Panc1 (cell line): ENCODE data around the gene GBE1. TPM values are rescaled to one million over a fixed set of nuclear protein-coding genes. Genes with fewer than 3 reads are reported as not detected.

ENCODE experiments used
- ATAC-seq: fragments of 200-7000 bp; cut with Tn5 transposase; 2 replicates; pipeline ENCODE4 v1.9.1; 2020; ENCODE audit warnings: mild to moderate bottlenecking, moderate library complexity
- BruUV-seq: library from RNA; stranded (reverse); fragments of 400-500 nt; replicated peaks from 2 replicates; lab custom pipeline; 2021; lab: Mats Ljungman, UMichigan
- CTCF ChIA-PET: fragments of 300-600 bp; sonication (Branson Sonifier 250); formaldehyde crosslinking; loops from one replicate; lab custom pipeline; 2022; ENCODE audit warnings: antibody characterized with exemption; lab: Charles Lee
- POLR2A ChIA-PET: fragments of 300-600 bp; sonication (Branson Sonifier 250); formaldehyde crosslinking; loops from one replicate; lab custom pipeline; 2022; ENCODE audit warnings: antibody characterized with exemption; lab: Charles Lee
- DNase-seq: peaks from one replicate; pipeline ENCODE4 v3.0.0-alpha.2; 2010; ENCODE audit warnings: low read depth, low spot score
- H3K27ac ChIP-seq: 2 replicates; pipeline ENCODE4 v1.5.1; 2011; ENCODE audit warnings: mild to moderate bottlenecking, low read length, inconsistent platforms
- H3K27me3 ChIP-seq: fragments of 200-500 bp; sonication (Bioruptor generic); 2 replicates; pipeline ENCODE4 v1.6.0; 2014; ENCODE audit warnings: low read length, inconsistent platforms; ENCODE audit not compliant: control insufficient read depth, insufficient read depth
- H3K36me3 ChIP-seq: fragments of 200-500 bp; sonication (Bioruptor generic); 2 replicates; pipeline ENCODE4 v1.5.1; 2014; ENCODE audit warnings: inconsistent platforms, mild to moderate bottlenecking, low read length, moderate library complexity; ENCODE audit not compliant: control insufficient read depth, insufficient read depth
- H3K4me1 ChIP-seq: 2 replicates; pipeline ENCODE4 v1.5.1; 2011; ENCODE audit warnings: inconsistent platforms, mild to moderate bottlenecking, low read length, moderate library complexity; ENCODE audit not compliant: control insufficient read depth, insufficient read depth
- H3K4me3 ChIP-seq, 2 experiments: 2 replicates each; pipeline ENCODE4 v1.5.1; 2011 to 2012; ENCODE audit warnings: low read depth in 2 of 2, low read length in 2 of 2, mild to moderate bottlenecking in 2 of 2, inconsistent platforms in 1 of 2, moderate library complexity in 1 of 2
- H3K9me3 ChIP-seq: fragments of 200-500 bp; sonication (Bioruptor generic); 2 replicates; pipeline ENCODE4 v1.5.1; 2014; ENCODE audit warnings: low read depth, mild to moderate bottlenecking, inconsistent platforms, low read length, moderate library complexity; ENCODE audit not compliant: control insufficient read depth, insufficient read depth
- CTCF ChIP-seq: fragments of 450-650 bp; IDR thresholded peaks from 2 replicates; pipeline ENCODE4 v1.5.1; 2017; ENCODE audit warnings: mild to moderate bottlenecking
- POLR2AphosphoS5 ChIP-seq: IDR thresholded peaks from 2 replicates; pipeline ENCODE4 v1.6.1; 2012; ENCODE audit warnings: mild to moderate bottlenecking, low read depth, low read length, moderate library complexity
- REST ChIP-seq, 2 experiments: IDR thresholded peaks; 2 replicates each; pipeline ENCODE4 v1.6.1; 2011 to 2012; ENCODE audit warnings: low read depth in 2 of 2, control low read depth in 1 of 2, low read length in 1 of 2, mild to moderate bottlenecking in 1 of 2, moderate library complexity in 1 of 2; ENCODE audit not compliant: insufficient read depth in 1 of 2
- SIN3A ChIP-seq: IDR thresholded peaks from 2 replicates; pipeline ENCODE4 v1.6.1; 2012; ENCODE audit warnings: low read depth, mild to moderate bottlenecking, low read length, moderate library complexity, borderline replicate concordance; ENCODE audit not compliant: insufficient read depth
- TCF7L2 ChIP-seq: IDR thresholded peaks from 2 replicates; pipeline ENCODE4 v1.6.1; 2011; ENCODE audit warnings: mild to moderate bottlenecking, low read depth, low read length, inconsistent platforms
- in situ Hi-C: cut with HindIII; loops from 2 replicates; pipeline ENCODE4 v1.10.0; 2016; ENCODE audit warnings: low sequenced_read_pairs, low pct_unique_long_range_greater_than_20kb
- intact Hi-C: fragments of 100-400 bp; cut with micrococcal nuclease; formaldehyde crosslinking; loops from one replicate; pipeline ENCODE4 v1.10.0; 2022; ENCODE audit not compliant: unreplicated experiment
- total RNA-seq: library from RNA; stranded (reverse); gene quantifications from one replicate; pipeline ENCODE4 v1.2.1, GENCODE V29; 2021; ENCODE audit not compliant: unreplicated experiment

GBE1 gene
- total RNA-seq, 1 experiment from 2014 or later: 30.4 TPM

GRCh38 chr3:81601707-81602305, 159.6 kb downstream of the GBE1 start:
- Histone ChIP-seq H3K27me3 (no peaks in the 10 kb centered on the region), H3K4me3 (no peak overlapping the region), H3K4me1 (no peaks in the 10 kb centered on the region), H3K27ac (no peak overlapping the region), H3K9me3 (no peaks in the 10 kb centered on the region), H3K36me3 (no peaks in the 10 kb centered on the region)
- ChIA-PET POLR2A (no interaction called here), CTCF (no interaction called here)
- DNase-seq (no peak), ATAC-seq (no peak)
- in situ Hi-C loops (no loop called here), intact Hi-C loops (no loop called here)
- TF ChIP-seq POLR2AphosphoS5 (no peak), CTCF (no peak), SIN3A (no peak), REST (IDR thresholded peaks at IDR 0.05; ENCODE audit: insufficient read depth in 1 of 2, low read depth in 2 of 2, low read length in 1 of 2) (no peak), TCF7L2 (no peak)
- BruUV-seq: no TSS peak

DNA sequence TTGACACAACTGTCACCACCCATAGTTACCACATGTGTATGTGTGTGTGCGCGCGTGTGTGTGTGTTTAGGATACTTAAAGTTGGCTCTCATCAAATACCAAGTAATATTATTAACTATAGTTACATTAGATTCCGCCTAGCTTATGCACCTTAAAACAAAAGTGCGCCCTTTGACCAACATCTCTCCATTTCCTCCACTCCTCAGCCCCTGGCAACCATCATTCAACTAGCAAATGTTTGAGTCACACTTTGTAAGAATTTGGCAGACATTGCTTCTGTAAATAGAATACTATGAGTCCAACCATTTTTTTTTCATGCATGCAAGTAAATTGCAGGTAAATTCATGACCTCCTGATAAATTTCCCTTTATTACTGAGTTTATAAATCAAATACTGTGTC, 169.3 kb downstream of the GBE1 start:
- POLR2A ChIA-PET: no interaction called here
- ATAC-seq: no peak
- Histone ChIP-seq H3K9me3 (no peaks in the 10 kb centered on the region), H3K36me3 (no peaks in the 10 kb centered on the region), H3K27me3 (no peaks in the 10 kb centered on the region), H3K4me3 (no peak overlapping the region), H3K27ac (no peak overlapping the region), H3K4me1 (no peaks in the 10 kb centered on the region)
- CTCF ChIA-PET: no interaction called here
- no peak for TF ChIP-seq CTCF
- DNase-seq: no peak
- in situ Hi-C loops (no loop called here), intact Hi-C loops (no loop called here)
- BruUV-seq: no TSS peak

DNA sequence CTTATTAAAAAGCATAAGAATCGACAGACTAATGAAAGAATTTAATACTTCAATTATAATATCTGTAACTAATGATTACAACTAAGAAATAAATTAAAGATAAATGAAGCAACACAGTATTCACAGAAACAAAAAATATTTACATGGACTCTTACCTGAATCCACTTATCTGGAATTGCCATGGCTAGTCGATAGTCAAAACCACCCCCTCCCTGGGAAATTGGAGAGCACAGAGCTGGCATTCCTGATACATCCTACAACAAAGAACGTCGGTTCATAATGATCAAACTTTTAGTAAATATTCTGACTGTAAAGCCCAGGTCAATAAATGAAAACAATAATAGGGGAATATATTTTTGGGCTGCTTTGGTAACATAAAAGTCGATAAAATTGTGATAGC, 175.5 kb downstream of the GBE1 start:
- Histone ChIP-seq H3K4me1 (no peaks in the 10 kb centered on the region), H3K36me3 (no peaks in the 10 kb centered on the region), H3K27ac (no peak overlapping the region), H3K9me3 (no peaks in the 10 kb centered on the region), H3K27me3 (no peaks in the 10 kb centered on the region), H3K4me3 (no peak overlapping the region)
- ChIA-PET POLR2A (no interaction called here), CTCF (no interaction called here)
- in situ Hi-C loops (no loop called here), intact Hi-C loops (no loop called here)
- TF ChIP-seq CTCF: no peak
- BruUV-seq: no TSS peak
- ATAC-seq (no peak), DNase-seq (no peak)
